HG03280 (cell line): ENCODE results near the gene GSTO1.

Experiments used
- ATAC-seq: cut with Tn5 transposase; IDR thresholded peaks from one replicate; pipeline ENCODE4 v1.9.1; 2021; ENCODE audit warnings: mild to moderate bottlenecking, moderate library complexity; ENCODE audit not compliant: unreplicated experiment

GSTO1 gene

DNA sequence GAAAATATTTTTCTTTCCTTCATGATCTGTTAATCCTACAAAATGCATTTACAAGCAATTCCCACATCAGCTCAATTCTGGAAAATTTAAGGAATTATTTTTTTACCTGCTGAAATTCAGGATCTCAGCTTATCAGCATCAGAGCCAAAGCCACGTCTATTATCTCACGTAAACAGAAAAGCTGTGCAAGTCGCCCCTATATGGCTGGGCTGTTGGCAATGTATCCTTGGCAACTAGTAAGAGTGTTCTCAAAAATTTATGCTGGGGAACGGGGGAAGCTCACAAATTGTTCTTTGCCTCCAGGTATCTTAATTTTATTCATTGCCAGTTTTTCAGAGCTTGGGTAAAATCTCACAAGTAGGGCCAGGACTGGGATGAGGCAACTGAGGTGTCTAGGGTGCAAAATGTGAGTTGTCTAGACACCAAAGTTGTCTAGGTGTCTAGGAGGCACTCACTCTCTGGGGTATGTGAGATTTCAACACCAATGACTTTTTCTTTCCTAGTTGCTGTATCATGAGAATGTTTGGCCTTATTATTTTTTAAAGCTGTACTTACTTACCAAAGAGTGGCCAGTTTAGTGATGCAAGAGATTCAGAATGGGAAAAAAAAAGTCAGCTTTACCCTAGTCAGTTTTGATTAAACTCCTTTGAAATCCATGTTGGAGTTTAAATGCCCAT is 19.3 kb downstream of the GSTO1 start:
- ATAC-seq, result no peak

- peak; percentile 89 for ATAC-seq
These were observed 20.4 kb downstream of the GSTO1 start for GRCh38 chr10:104274762-104275721.

GRCh38 chr10:104276192-104276591 is 21.5 kb downstream of the GSTO1 start:
- ATAC-seq, result no peak

GRCh38 chr10:104277785-104278184 is 23.1 kb downstream of the GSTO1 start:
- no peak for ATAC-seq

GRCh38 chr10:104279550-104280259 is 25.0 kb downstream of the GSTO1 start:
- no peak for ATAC-seq

DNA sequence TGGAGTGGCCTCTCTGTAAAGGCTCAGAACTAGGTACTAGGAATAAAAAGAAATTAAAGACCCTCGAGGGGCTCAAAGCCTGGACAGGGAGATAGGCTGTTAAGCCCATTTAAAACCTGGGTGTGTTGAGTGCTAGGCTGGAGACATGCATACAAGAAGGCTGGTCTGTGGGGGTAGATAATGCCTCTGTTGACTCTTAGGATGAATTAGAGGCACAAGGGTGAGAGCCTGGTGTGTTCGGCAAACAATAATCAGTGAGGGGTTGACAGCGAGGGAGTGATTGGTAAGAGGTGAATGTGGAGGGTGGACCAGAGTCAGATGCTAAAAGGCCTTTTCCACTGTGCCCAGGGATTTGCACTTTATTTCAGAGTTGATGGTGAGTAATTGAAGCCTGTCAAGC is 27.0 kb downstream of the GSTO1 start:
- no peak for ATAC-seq

- ATAC-seq, result no peak
These were observed 30.2 kb downstream of the GSTO1 start for GRCh38 chr10:104284846-104285245.

- no peak for ATAC-seq
These were observed 32.2 kb downstream of the GSTO1 start for GRCh38 chr10:104286939-104287338.

GRCh38 chr10:104288355-104288754 is 33.7 kb downstream of the GSTO1 start:
- no peak for ATAC-seq

GRCh38 chr10:104291439-104291951 is 36.8 kb downstream of the GSTO1 start:
- peak; percentile 99 for ATAC-seq

DNA sequence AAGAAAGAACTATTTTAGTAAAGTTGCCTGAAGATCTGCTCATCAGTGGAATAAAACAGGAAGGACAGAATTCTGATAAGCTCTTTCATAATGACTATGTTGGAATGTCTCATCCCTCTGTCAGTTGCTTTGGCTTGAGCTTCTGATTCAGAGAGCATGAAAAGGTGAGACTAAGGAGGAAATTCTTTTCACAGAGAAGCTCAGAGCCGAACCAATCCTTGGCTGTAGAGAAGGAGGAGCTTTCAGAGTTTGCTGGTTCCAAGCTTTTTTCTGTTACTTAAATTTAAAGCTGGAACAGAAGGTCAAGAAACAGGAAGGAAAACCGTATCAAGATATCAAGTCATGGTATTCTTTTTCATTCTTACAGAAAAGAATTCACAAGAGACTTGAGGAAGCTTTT is 38.3 kb downstream of the GSTO1 start:
- ATAC-seq, result no peak

- ATAC-seq, result no peak
These were observed 39.2 kb downstream of the GSTO1 start for GRCh38 chr10:104293781-104294321.

- no peak for ATAC-seq
These were observed 42.2 kb downstream of the GSTO1 start for GRCh38 chr10:104296687-104297436.

GRCh38 chr10:104297697-104298660 is 43.3 kb downstream of the GSTO1 start:
- no peak for ATAC-seq

- ATAC-seq, result no peak
These were observed 44.6 kb downstream of the GSTO1 start for GRCh38 chr10:104299031-104299904.

GRCh38 chr10:104300002-104300735 is 45.5 kb downstream of the GSTO1 start:
- ATAC-seq, result no peak

DNA sequence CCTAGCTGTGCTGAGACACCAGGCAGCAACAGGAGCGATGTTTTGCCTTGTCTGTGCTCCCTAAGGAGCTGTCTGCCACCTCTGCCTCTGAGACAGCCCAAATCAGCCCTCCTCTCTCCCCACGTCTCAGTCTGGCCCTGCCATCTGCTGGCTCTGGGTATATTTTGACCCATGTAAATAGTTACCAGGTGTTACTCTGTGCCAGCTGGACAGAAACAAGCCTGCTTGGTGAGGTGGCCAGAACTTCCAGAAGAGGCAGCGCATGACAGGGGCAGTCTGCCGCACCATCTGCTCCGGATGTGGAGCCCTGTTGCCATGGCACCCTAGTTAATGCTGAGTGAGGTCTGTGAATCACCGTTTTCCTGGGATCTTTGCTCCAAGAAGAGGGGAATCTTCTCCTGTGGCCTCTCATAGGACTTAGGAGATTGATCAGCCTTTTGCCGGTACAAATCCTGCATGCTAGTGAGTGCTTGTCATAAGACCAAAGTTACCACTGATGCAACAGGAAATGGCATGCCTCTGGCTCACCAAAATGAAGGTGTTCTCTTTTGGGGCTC is 46.1 kb downstream of the GSTO1 start:
- no peak for ATAC-seq
